IPS-18c (cell line): ENCODE results near the gene LHFPL4.
A peak's percentile ranks its signal among the peaks of the same experiment; 100 is the strongest.
"Not testable (repeated sequence)": the region's sequence is repeated elsewhere in the genome, so short reads cannot be mapped to it uniquely, and the experiment has no call there.

Experiments
- H3K4me3 ChIP-seq: 2 replicates; pipeline ENCODE4 v1.7.0; 2013; ENCODE audit warnings: low read depth, mild to moderate bottlenecking, low read length, moderate library complexity; ENCODE audit not compliant: insufficient read depth
- H3K9me3 ChIP-seq: one replicate; pipeline ENCODE4 v1.6.1; 2013; ENCODE audit warnings: mild to moderate bottlenecking, low read length, moderate library complexity; ENCODE audit not compliant: control insufficient read depth, insufficient read depth

Gene LHFPL4

GRCh38 chr3:9553021-9553947 is at the start of gene LHFPL4:
Gene LHFPL4 (minus strand): TSS chr3:9553822. CDS start chr3:9552679, 1,143 bp downstream.
- H3K4me3 ChIP-seq, result peak within 1 kb of the TSS; percentile 71
- no peaks in the 10 kb centered on the region for H3K9me3 ChIP-seq

DNA sequence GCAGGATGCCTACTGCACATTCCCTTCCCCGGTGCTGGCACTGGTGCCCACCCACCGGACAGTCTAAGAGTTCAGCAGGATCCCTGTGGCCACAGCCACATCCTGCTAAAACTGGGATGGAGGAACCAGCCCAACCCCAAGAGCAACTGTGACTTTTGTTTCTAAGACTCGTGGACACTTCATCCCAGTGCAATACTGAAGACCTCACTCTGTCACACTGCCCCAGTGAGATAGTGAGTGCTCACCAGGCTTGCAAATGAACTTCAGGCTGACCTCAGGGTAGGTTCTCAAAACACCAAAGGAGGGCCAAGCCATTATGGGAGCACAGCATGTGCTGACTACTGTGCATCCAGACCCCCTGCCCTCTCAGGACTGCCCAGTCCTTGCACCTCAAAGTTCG is 49.0 kb upstream of the LHFPL4 start:
- no peak overlapping the region for H3K4me3 ChIP-seq
- H3K9me3 ChIP-seq, result peaks cover 2% of the 10 kb centered on the region

- H3K4me3 ChIP-seq, H3K9me3 ChIP-seq: not testable (repeated sequence)
These were observed 47.5 kb upstream of the LHFPL4 start for GRCh38 chr3:9601006-9601581.

- no peak overlapping the region for H3K4me3 ChIP-seq
- no peaks in the 10 kb centered on the region for H3K9me3 ChIP-seq
These were observed 47.0 kb upstream of the LHFPL4 start for GRCh38 chr3:9600597-9600996.

DNA sequence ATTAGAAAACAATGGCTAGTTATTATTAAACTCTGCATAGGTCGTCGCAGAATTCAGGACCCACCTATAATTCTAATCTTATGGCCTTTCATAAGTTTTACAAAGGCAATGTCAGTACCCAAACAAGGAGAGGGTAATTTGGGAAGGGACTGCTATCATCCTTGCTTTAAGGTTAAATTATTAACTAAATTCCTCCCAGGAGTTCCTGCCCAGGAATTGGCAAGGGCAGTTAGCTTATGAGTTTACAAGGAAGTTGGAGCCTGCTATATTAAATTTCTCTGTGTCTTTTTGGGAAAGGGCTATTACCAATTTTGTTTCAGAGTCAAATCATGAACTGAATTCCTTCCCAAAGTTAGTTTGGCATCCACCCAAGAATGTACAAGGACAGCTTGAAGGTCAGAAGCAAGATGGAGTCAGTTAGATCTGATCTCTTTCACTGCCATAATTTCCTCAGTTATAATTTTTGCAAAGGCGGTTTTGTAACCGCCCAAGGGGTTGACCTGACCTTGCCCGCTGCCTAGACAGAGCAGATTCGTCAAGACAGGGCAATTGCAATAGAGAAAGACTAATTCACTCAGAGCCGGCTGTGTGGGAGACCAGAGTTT is 45.3 kb upstream of the LHFPL4 start:
- H3K9me3 ChIP-seq, result no peaks in the 10 kb centered on the region
- no peak overlapping the region for H3K4me3 ChIP-seq

GRCh38 chr3:9595877-9596276 is 42.3 kb upstream of the LHFPL4 start:
- no peaks in the 10 kb centered on the region for H3K9me3 ChIP-seq
- no peak overlapping the region for H3K4me3 ChIP-seq

GRCh38 chr3:9591781-9592180 is 38.2 kb upstream of the LHFPL4 start:
- not testable (repeated sequence) for H3K9me3 ChIP-seq, H3K4me3 ChIP-seq

- H3K4me3 ChIP-seq, result no peak overlapping the region
These were observed 36.7 kb upstream of the LHFPL4 start for GRCh38 chr3:9590282-9590791.

GRCh38 chr3:9583792-9584191 is 30.2 kb upstream of the LHFPL4 start:
- no peak overlapping the region for H3K4me3 ChIP-seq
- H3K9me3 ChIP-seq, result peaks cover 6% of the 10 kb centered on the region

More at GRCh38 chr3:9590282-9590791, 36.7 kb upstream of the LHFPL4 start:
- no peaks in the 10 kb centered on the region for H3K9me3 ChIP-seq

GRCh38 chr3:9583371-9583770 is 29.7 kb upstream of the LHFPL4 start:
- H3K9me3 ChIP-seq, result peaks cover 6% of the 10 kb centered on the region
- no peak overlapping the region for H3K4me3 ChIP-seq

DNA sequence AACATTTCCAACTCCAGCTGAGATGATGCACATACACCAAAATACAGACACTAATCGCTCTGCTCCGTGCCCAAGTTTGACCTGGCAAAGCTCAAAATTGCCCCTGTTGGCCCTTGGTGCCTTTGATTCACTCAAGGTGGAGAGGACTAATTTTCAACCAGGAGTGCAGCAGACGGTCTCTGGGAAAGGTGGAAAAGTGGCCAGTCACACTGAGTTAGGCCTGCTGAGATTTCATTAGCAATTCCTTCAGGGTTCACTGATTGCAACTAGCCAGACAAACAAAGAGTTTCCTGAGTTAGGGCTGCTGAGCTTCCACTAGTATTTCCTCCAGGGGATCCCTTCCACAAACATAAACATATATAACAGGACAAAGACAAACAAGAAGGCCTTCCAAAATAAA is 28.7 kb upstream of the LHFPL4 start:
- peaks cover 6% of the 10 kb centered on the region for H3K9me3 ChIP-seq
- no peak overlapping the region for H3K4me3 ChIP-seq

DNA sequence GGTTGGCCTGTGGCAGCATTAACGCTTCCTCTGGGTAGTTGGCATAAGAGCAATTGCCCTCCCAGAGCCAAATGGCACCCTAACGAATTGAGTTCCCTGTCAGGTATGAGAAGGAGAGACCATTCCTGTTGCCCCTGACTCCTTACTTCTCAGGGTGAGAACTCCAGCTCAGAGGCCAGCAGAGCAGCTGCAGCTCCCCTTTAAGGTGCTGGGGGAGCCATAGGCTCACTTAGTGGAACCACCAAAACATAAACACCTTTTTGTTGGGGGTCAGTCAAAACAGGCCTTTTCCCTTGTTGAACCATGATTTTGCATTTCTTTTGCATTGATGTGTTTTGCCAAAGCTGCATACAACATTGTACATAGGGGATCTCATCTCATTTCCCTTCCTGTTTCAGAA is 28.1 kb upstream of the LHFPL4 start:
- no peak overlapping the region for H3K4me3 ChIP-seq
- H3K9me3 ChIP-seq, result peaks cover 6% of the 10 kb centered on the region

DNA sequence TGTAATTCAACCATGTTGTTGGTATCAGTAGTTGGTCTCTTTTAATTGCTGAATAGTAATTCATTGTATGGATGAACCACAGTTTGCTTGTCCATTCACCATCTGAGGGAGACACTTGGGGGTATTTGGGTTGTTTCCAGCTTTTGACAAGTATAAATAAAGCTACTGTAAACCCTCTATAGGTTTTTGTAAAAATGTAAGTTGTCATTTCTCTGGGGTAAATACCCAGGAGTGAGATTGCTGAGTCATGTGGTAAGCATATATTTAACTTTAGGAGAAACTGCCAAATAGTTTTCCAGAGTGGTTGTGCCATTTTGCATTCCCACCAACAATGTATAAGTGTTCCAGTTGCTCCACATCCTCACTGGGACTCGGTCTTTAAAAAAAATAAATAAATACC is 15.4 kb upstream of the LHFPL4 start:
- Histone ChIP-seq H3K4me3 (no peak overlapping the region), H3K9me3 (no peaks in the 10 kb centered on the region)

DNA sequence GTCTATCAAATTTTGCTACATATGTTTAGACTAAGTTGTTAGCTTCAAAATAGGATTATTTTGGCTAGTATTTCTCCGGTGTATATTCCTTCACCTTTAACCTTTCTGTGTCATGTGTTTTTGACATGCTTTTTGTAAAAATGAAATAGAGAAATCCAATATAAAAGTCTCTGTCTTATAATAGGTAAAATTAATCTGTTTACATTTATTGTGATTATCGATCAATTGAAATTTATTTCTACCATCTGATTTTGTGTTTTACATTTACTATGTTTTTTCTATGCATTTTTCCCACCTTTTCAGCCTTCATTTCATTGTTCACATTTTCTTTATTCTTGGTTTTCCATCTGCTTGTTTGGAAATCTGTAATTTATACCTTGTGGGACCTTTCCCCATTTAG is 11.7 kb upstream of the LHFPL4 start:
- H3K4me3 ChIP-seq, result no peak overlapping the region
- peaks cover 2% of the 10 kb centered on the region for H3K9me3 ChIP-seq

GRCh38 chr3:9563851-9564250 is 10.2 kb upstream of the LHFPL4 start:
- H3K9me3 ChIP-seq, result peaks cover 2% of the 10 kb centered on the region
- no peak overlapping the region for H3K4me3 ChIP-seq

GRCh38 chr3:9560056-9560455 is 6.4 kb upstream of the LHFPL4 start:
- H3K4me3 ChIP-seq, H3K9me3 ChIP-seq: not testable (repeated sequence)

- H3K4me3 ChIP-seq, result peak overlapping the region; percentile 71
- H3K9me3 ChIP-seq, result no peaks in the 10 kb centered on the region
These were observed 409 bp upstream of the LHFPL4 start for GRCh38 chr3:9553948-9554513.
